GM18520 (cell line): ENCODE measurements around the gene FRMD4A.

Experiments
- ATAC-seq: cut with Tn5 transposase; IDR thresholded peaks from one replicate; pipeline ENCODE4 v1.9.1; 2021; ENCODE audit not compliant: unreplicated experiment

Gene FRMD4A

DNA sequence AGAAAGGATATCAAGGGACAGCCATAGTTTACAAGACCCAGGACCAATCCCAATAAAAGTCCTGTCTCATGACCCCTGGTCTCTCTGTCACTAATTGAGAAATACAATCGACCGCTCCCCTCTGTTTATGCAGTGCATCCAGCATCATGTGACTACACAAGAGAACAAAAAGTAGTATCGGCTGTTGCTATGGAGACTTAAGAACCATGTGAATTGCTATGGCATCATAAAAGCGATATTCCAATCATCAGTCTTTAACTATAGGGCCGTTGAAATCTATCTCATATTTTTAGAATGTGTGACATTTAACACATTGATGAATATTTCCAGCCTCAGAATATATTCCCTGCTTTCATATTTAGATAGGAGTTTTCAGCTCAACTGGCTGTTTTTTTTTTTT is 139.3 kb downstream of the FRMD4A start:
- ATAC-seq, result no peak

DNA sequence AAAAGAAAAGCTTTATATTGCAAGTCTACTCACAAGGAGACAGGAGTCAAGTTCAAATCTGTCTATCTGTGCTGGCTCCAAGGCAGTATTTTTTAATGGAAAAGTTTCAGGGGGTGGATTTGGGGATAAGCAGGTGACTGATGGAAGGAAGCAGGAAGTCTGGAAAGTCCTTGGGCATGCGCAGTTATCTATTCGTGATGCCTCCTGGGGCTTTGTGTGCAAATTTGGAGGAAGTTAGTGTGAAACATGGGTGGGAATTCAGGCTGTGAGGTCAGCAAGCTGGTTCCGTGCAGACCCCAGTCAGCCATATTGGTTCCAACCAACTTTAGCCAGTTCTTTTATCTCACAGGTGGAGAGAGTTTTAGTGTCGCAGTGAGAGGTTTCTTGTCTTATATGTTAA is 140.0 kb downstream of the FRMD4A start:
- no peak for ATAC-seq

DNA sequence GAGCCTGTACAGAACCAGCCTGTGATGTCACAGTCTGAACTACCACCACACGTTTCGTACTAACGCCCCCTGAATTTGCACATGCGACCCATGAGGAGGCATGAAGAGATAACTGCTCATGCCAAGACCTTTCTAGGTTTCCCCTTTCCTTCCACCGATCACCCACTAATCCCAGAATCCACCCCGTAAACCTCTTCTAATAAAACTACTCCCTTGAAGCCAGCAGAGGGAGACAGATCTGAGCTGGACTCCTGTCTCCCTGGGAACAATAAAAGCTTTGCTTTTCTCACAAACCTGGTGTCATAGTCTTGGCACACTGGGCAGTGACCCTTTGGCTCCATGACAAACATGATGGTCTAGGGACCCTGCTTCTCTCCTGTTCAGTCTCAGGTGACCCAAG is 144.5 kb downstream of the FRMD4A start:
- ATAC-seq, result no peak

DNA sequence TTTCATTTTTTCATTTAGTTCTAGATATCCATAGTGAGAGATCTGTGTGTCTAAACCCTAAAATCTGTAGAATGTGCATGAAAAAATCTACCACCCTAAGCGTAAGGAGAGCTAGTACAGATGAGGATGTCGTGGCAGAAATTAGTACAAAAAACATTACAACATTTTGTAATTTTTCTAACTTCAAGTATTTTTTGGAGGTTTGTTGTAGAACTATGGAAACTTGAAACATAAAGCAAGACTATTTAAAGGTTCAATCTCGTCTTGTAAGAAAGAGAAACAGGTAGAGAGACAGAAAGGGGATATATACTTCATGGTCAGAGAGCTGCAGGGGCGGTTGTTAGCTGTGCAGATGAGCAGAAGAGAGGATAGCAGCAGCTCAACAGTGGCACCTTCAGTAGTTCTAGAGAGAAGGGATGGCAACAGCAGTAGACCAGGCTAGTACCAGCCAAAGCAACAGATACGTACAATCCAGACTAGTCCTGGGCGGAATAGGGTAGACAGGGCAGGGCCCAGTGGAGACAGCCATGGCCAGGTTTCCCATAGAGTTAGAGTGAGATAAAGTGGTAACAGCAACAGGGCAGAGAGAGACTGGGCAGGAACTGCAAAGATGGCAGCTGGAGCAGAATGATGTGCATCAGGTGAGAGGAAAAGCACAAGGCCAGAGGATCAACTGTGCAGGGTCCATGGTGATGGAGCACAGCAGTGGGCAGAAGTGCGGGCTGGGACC is 145.2 kb downstream of the FRMD4A start:
- peak; percentile 68 for ATAC-seq

DNA sequence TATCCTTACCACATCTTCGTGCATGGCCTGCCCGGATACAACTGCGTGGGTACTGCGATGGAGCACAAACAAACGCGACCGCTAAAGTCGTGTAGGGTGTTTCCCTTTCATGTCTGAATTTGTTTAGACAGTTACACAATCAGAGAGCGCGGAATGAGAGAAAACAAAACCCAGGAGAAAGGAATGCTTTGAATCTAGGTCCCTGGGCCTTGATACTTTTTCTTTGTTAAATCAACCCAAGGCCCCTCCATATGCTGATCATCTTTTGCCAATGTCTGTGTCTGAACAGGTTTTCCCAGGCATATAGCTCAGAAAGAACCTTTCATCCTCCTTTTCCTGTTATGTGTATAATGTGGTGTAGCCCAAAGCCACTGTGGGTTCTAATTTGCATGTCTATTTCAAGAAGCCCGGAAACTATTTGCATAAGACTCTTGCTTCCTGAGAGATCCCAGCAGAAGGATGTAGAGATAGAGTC is 145.8 kb downstream of the FRMD4A start:
- ATAC-seq, result peak; percentile 29

DNA sequence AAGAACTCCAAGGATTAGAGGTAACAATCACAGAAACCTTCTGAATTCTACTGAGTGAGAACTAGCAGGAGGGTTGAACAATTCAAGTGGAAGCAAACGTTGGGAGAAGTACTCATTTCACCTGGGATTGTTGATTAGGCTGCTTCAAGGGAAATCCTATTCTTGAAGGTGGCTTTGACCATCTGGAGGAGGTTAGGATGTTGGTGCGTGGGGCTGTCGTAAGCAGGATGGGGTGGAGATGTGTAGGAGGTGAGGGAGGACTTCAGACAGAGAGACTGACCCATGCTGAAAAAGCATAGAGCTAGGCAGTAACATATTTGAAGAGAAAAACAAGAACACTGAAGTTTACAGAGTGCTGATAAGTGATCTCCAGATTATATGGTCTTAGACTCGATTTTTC is 147.9 kb downstream of the FRMD4A start:
- no peak for ATAC-seq

DNA sequence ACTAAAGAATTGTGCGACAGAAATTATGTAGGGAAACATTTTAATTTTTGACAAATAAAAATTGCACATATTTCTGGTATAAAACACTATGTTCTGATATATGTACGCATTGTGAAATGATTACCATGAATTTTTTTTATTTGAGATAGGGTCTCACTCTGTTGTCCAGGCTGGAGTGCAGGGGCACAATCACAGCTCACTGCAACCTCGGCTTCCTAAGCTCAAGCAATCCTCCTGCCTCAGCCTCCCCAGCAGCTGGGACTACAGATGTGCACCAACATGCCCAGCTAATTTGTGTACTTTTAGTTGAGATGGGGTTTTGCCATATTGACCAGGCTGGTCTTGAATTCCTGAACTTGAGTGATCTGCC is 149.2 kb downstream of the FRMD4A start:
- no peak for ATAC-seq

DNA sequence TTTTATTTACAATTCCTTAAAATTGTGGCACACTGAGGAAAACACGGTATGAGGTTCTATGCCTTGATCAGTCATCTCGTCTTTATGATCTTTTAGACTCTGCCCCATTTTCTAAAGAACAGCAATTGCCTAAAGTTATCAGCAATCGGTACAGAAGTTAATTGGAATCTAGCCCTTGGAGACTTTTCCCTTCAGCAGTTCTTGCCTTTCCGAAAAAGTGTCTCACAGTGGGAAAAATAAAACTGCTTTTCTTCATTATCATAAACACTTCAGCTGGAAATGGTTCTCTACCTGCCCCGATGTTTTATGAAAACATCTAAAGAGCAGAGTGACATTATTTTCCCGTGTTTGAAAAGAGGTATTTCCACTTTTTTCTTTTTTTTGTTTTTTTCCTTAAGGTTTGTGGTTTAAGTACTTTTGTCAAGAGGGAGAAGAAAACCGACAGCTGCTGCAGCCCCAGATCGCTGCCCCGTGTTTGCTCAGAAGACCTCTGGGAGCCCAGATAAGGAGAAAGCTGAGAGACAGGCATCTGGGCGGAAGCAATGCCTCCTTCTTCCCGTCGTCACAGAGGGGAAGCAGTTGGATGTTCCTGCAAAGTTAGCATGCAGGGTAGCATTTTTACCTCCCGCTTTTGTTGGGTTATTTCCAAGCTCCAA is 149.7 kb downstream of the FRMD4A start:
- ATAC-seq, result no peak

DNA sequence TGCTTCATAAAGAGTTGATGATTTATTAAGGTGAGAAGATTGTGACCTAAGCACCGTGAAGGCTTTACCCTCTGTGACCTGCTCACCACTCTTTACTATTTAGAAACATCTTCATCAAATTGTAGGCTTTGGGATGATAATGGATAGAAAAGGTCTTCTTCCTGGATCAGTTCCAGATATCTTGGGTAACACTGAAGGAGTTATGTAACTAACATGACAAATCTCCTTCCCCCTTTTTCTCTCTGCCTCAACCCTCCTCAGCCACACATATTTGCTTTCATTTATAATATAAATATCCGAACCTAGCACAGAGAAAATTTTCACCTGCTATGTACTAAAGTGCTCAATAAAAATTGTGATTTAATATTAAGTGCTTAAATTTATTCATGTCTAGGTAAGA is 151.5 kb downstream of the FRMD4A start:
- ATAC-seq, result no peak

DNA sequence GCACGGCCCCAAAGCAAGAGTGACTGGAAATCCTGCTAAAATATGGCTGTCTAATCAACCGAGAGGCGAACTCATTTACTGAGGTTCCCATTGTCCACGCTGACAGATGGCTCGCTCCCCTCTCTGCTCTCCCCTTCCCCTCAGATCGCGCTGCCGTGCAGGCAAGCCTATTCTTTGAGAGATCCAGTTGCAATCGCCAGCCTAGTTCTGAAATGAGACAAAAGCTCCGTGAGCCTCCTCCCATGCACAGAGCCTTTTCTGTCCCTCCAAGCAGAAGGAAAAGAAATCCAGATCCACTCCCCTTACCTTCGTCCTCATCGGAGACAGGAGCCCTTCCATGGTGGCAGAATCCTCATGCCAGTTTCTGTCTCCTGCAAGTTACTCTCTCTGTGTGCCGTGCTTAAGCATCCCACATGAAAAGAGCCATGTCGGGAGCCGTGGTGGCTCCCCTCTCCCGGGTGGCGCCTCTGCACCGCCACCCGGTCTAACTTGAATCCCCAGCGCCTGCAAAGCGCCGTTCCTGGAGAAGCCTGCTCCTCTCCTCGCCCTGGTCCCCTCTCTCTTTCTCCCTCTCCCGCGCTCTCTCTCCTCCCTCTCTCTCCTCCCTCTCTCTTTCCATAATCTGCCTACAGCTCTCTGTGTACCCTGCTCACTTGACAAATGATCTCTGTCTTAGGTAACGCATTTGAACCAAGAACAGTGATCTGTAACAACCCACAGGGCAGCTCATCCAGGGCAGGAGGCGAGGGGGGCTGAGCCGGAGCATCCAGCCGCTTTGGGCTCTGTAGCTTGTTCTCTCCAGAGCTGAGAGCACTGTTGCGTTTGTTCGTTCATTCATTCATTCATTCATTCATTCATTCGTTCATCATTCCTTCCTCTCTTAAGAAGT is 156.8 kb downstream of the FRMD4A start:
- no peak for ATAC-seq

DNA sequence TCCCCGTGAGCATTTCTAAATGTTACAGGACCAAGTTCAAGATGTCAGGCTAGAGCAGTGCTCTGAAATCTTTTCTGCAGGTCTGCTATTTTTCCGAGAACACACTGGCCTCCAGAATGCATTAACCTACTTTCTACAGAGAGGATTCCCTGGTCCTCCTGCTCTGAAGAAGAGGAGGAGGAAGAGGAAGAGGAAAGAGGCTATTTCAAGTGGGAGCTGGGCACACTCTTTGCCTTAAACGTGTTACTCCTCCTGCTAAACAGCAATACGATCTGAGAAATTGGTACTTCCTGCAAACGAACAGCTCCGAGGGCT is 157.4 kb downstream of the FRMD4A start:
- ATAC-seq, result no peak

DNA sequence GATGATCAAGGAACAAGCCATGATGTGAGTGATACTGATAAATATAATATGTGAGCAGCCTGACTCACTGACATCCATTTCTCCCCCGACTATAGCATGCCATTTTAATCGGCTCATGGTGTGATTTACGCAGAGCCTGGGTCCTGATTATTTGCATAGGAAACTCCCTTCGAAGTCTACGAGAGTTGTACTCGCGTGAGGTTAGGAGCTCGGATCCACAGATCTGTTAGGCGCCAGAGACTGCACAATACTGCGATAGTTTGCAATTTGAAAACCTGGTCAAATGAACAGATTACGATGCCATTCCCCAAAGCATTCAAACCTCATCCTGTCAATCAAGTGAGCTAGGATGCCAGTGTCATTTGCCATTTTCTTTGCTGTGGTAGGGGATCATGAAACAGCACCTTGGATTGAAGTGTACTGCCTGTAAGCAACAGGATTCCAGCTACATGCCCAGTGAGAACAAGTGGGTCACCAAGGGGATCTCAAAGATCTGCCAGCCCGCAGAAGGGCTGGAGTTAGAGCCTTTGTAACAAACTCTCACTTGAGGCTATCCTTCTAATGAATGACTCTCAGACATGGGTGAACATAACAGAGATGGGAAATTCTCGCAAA is 158.3 kb downstream of the FRMD4A start:
- no peak for ATAC-seq

DNA sequence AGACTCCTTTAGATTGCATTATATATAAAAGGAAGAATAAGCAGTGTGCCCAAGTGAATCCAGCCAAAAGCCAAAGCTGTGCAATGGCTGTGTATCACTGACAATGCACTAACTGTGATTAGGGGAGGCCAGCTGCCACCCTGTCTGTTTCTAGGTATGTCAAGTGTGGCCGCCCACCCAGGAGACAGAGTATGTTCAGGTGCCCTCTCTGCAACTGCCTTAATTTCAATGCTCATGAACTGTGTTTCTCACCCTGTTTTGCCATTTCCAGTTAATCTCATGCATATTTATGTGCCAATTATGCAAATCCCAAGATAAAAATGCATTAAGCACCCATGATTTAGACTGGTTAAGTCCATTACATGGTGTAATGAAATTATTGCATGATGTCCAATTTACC is 159.4 kb downstream of the FRMD4A start:
- ATAC-seq, result no peak

DNA sequence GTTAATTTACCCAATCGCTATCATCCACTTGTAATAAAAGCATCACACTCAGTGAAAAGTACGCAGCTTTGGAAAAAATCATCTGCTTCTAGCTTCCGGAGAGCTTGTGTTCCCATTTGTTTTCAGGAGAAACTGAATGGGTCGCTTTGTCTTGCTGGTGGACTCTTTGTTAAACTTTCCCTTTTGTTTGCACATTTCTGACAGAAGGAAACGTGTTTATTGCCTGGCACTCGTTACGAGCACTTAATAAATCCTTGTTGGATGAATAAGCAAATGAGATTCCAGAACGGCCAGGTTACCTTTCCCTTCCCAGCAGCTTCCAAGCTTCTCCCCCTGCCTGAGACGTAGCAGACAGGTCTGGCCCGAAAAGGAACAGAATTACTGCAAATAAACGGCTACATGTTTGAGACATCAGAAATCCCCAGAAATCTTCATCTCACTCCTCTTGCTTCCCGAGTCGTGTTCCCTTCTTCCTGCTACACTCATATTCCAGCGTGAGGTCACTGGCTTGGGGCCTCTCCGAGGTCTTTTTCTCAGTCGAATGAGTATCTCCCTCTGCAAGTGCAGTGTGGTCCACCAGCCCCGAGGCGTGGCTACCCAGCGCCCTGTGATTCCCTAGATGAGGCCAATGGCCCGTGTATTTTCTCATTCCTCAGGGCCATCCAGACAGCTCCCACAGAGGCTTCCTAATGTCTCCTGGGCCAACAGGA is 167.2 kb downstream of the FRMD4A start:
- ATAC-seq, result no peak

DNA sequence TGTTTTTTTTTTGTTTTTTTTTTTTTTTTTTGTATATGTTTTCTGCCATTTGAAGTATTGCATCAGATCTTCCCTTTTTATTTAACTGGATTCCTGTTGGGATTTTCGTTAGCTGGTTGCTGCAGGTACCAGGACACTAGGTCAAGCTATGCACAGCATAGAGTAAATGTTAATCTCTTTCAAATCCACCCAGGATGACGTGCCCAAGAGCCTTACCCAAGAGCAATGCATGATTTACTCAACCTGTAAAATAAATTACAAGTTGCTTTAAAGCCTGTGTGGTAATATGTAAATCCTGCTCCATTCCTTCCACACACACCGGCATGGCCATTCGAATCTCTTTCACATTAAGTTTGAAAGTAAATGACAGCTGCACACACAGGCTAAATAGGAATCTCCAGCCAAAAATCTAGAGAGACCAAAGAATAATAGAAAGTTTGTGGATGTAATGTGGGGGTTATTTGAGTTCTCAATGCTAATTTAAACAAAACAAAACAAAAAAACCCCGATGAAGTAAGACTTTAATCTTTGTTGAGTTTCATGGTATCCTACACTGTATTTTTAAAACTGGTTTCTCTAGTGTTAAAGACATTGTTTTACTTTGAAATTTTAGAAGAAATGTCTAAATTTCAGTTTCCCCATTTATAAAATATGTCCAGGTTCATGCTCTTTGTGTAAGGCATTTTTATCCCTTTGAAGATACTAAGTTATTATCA is 167.9 kb downstream of the FRMD4A start:
- no peak for ATAC-seq

DNA sequence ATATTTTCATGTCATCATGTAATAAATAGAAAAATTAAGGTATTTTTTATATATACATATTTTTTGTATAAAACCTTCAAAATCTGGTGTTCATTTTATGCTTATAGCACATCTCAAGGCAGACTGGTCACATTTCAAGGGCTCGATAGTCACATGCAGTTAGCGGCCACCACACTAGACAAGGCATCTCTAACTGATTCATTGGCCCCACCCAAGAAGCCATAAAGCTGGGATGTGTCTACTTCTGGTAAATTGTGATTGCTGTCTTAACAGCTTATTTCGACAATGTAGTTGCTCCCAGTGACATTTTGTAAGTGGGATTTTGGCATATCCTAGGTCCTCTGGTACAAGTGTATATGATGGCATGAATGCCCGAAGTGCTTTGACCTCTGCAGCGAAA is 168.7 kb downstream of the FRMD4A start:
- ATAC-seq, result no peak

DNA sequence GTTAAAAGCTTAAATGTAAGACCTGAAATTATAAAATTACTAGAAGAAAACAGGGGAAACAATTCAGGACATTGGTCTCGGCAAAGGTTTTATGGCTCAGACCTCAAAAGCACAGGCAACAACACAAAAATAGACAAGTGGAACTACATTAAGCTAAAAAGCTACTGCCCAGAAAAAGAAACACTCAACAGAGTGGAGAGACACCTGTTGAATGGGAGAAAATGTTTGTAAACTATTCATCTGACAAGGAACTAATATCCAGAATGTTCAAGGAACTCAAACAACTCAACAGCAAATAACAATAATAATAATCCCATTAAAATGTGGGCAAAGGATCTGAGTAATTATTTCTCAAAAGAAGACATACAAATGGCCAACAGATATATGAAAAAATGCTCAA is 170.4 kb downstream of the FRMD4A start:
- ATAC-seq, result no peak

DNA sequence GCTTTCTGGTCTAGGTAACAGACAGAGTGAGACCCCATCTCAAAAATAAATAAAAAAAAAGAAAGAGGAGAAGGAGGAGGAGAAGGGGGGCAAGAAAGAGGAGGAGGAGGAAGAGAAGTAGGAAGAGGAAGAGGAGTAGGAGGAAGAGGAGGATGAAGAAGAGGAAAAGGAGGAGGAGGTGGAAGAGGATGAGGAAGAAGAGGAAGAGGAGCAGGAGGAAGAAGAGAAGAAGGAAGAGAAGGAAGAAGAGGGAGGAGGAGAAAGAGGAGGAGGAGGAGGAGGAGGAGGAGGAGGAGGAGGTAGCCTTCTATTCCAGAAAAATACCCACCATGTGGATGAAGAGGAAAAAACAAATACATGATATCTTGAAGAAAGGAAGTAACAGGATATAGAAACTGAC is 172.1 kb downstream of the FRMD4A start:
- ATAC-seq, result no peak

DNA sequence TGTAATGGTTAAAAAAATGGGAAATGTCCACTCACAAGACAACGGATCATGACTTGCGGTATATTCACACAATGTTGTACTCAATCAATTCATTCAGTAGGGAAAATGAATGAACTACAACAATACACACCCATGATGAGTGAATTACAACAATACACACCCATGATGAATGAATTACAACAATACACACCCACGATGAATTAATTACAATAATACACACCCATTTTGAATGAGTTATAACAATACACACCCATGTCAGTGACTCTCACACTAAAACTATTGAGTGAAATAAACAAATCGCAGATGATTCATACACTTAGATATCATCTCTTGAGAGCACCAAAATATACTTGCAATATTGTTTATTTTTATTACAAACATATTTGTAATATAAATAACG is 174.6 kb downstream of the FRMD4A start:
- no peak for ATAC-seq

DNA sequence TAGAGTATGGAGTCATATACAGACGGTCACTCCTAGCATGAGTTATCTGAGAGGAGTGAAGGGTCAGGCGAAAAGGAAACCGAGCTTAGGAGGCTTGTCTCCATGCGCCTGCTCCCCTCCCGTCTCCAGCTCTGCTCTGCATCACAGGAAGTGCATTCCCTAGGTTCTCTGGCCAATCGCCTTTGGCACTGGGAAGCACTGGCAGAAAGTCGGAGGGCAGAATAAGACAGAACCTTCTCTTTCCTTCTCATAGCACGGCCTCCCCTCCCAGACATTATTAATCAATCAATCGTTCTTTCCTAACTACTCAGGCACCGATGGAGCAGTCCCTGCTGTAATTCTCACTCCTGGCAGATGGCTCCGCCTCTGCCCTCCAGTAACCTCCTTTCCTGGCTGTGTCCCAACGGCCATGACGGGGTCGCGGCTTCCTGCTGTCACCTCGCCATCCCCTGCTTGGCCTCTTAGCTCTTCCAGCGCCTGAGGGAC is 177.1 kb downstream of the FRMD4A start:
- ATAC-seq, result no peak
